SKM-1 (cell line): Measurements from ENCODE around the gene WIPF1.
A peak's percentile ranks its signal among the peaks of the same experiment; 100 is the strongest.

Experiments used
- DNase-seq: peaks from one replicate; lab custom pipeline; 2025; ENCODE audit not compliant: unreplicated experiment; lab: John Stamatoyannopoulos, UW

The WIPF1 gene

DNA sequence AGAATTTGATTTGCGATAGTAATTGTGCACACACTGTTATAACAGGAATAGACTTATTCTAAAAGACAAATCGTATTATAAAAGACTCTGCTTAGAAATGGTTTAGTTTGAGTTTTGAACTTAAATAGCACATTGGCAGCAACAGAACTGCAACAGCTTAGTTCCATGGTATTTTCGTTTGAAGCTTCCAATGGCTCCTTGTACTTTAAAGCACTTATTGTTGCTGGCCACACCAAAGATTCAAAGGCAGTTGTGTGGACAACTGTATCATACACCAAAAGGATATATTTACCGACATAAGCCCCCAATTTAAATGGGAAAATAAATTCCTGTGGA is 627 bp downstream of the WIPF1 start:
- no peak for DNase-seq

DNA sequence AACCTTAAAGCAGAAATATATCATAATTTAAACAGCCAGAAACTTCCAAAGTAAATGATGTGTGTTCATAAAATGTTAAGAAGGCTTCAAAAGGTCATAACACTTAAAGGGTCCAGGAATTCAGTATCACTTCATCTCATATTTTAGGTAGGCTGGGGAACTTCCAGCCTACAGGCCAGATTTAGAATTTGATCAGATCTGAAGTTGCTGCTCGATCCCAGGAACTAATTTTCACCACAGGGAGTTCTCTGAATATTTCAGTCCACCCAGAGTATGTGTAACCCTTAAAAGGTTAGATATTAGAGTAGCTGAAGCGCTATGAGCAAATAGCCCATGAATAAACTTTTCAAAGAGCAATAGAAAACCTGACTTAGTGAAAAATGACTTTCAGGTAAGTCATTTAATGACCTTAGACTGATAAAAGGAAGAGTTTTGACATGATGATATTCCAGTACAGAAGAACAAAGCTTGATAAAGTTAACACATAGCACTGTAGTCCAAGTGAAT is 1.7 kb downstream of the WIPF1 start:
- DNase-seq = no peak

- DNase-seq = no peak
Measured at GRCh38 chr2:174595116-174595809, 2.3 kb downstream of the WIPF1 start.

GRCh38 chr2:174594456-174594855 is 3.1 kb downstream of the WIPF1 start:
- no peak for DNase-seq

DNA sequence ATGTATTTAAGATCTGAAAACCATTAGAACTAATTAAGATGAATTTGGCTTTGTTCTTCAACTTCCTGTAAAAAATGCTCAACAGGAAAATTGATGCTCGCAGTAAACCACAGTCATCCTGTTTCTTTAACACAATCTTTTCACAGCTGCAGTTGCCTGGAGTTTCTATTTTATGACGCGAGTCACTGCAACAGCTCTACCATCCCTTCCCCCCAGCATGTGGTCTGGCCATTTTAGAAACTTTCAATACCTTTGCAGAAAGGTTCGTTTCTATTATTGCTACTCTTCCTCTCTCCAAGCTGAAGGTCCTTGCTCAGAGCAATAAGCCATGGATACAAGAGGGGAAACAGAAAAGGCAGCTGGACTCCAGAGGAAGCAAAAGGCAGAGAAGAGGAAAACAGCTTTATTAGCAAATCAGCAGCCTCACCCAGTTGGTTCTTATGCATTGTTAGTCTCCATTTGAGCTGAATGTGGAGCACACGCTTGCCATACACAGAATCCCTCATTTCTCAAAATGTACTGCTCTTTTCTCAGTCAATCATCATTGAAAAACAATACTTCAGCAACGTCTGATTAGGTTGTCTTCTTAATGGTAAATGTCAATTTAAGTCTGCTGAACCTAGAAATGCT is 3.9 kb downstream of the WIPF1 start:
- peak; percentile 84 for DNase-seq

DNA sequence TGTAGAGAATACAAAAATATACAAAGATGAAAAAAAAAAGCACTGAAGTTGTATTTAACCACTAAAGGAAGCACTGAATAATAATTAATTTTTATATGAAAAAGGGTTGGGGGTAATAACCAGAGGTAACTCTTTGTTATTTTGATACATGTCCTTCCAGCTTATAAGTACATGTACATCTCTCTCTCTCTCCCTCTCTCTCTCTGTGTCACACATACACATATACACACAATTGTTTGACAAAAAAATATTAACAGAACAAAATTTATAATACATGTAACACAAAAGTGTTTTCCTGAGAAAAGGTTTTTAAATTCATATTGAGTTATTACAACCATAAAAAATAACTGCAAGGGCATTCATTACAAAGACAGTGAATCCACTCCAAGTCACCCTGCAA is 4.6 kb downstream of the WIPF1 start:
- no peak for DNase-seq

DNA sequence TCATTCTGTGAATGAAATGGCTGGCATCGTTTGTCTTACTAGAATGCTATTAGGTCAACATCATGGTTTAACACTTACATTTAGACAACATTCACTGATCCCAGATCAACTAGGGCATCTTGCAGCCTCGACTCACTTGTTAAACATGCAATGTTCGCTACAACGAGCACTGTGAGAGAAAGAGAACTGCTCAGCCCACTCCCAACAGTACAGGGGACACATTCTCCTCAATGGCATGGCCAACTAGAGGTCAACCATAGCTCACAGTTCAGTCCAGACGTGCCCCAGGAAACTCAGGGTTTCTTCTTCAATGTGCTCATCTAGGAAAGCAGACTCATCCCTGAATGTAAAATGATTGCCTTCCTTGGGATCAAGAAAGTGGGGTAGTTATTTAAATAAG is 5.9 kb downstream of the WIPF1 start:
- no peak for DNase-seq

DNA sequence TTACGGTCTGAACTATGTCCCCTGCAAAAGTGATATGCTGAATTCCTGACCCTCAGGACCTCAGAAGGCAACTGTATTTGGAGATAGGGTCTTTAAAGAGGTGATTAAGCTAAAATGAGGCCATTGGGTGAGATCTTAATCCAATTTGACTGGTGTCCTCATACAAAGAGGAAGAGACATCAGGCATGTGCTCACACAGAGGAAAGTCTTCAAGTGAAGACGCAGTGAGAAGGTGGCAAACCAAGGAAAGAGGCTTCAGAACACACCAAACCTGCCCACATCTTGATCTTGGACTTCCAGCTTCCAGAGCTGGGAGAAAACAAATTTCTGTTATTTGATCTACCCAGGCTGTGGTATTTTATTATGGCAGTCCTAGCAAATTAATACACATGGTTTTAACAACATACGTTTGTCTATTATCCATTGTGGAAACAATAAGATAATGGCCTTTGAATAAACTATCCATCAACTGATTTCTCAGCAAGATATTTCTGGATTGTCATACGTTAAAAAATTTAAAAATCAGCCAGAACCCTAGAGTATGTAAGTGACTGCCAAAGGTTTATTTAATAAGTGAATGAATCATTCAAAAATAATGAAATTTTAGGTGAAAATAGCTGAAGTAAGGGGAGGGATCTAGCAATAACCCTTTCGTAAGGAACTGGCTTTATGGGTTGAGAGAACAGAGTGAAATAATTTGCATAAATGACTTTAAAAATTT is 6.5 kb downstream of the WIPF1 start:
- DNase-seq = no peak

DNA sequence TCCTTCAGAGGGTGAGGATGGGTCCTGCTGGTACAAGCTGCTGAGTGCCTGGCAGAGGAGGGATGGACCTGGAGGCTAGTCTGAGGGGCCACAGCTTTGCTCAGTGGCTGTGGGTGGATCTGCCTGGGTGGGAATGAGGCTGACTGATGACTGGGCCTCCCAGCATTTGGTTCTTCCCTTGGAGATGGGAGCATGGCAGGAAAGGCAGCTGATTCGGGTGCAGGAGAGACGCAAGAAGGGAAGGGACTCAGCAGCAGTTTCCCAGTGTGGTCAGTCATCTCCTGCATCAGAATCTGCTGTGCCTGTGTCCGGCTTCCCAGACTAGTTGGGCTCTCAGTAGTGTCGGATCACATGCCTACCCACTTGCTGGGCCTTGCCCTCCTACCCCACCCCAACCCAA is 7.3 kb downstream of the WIPF1 start:
- no peak for DNase-seq

- DNase-seq = no peak
Measured at GRCh38 chr2:174589334-174589733, 8.3 kb downstream of the WIPF1 start.

GRCh38 chr2:174588463-174588862 is 9.1 kb downstream of the WIPF1 start:
- DNase-seq = no peak

DNA sequence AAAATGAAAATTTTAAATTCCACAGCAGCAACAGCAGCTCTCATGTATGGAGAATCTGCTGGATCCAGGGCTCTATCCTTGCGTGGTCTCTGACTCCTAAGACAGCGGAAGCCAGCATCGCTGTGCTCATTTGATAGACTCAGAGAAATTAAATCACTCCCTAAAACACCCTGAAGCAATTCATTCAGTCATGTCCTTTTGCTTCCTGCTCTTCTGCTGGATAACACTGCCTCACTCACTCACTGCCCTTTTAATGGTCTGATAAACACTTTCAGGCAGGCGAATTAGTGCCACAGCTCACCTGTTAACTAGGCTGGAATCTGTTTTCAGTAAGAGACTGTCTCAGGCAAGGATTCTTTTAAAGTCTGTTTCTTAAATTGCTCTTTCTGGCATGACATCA is 10.0 kb downstream of the WIPF1 start:
- no peak for DNase-seq

DNA sequence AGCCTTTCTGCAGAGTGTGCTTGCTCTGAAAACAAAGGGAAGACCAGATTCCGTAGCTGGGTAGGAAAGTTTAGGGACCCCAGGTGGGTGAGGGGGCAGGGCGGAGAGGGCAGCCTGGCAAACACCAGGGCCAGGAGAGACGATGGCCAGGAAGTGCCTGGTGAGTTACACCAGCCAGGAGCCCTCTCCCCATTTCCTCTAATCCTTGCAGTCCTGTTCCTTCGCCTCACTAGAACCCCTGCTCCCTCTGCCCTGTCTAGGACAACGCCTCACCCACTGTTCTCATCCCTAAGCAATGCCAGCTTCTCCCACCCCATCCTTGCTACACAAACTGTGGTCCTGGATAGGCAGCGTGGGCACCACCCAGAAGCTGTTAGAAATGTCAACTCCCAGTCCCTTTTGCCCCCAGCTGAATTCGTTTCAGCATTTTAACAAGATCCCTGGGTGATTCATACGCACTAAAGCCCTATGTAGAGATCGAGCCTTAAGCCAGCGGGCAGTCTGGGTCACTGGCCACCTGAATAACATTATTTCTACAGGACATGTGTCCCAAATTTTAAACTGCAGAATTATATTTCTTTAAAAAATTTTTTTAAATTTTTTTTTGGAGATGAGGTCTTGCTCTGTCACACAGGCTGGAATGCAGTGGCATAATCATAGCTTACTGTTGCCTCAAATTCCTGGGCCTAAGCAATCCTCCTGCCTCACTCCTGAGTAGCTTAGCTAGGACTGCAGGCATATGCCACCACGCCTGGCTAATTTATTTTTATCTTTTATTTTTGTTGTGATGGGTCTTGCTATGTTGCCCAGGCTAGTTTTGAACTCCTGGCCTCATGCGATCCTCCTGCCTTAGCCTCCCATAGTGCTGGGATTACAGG is 10.9 kb downstream of the WIPF1 start:
- no peak for DNase-seq

DNA sequence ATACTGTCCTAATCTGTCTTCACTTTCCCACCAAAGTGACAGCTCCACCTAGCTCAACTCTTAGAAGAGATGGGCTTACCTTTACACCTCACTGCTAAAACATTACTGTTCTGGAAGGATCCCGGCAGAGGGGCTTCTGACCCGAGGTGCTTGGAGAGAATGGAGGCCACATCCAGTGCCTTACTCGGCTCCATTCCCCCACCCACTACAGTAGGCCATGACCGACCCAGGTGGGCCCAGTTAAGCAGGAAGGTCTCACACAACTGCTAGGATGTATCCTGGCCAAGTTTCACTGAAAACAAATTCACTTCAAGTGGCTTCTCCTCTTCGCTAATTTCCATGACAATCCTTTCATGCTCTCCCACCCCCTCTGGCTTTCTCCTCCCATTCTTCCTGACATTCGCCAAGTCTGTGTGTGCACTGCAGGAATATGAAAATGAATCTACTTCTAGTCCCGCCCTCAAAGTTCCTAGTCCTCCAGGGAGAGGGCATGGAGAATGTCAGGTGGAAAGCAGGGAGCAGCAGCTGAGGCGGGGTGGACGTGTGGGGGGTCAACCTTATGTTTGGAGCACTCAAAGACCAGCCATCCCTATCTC is 11.8 kb downstream of the WIPF1 start:
- no peak for DNase-seq

GRCh38 chr2:174585146-174585545 is 12.5 kb downstream of the WIPF1 start:
- no peak for DNase-seq

- no peak for DNase-seq
Measured at GRCh38 chr2:174581491-174581890, 16.1 kb downstream of the WIPF1 start.

GRCh38 chr2:174580951-174581350 is 16.7 kb downstream of the WIPF1 start:
- no peak for DNase-seq

DNA sequence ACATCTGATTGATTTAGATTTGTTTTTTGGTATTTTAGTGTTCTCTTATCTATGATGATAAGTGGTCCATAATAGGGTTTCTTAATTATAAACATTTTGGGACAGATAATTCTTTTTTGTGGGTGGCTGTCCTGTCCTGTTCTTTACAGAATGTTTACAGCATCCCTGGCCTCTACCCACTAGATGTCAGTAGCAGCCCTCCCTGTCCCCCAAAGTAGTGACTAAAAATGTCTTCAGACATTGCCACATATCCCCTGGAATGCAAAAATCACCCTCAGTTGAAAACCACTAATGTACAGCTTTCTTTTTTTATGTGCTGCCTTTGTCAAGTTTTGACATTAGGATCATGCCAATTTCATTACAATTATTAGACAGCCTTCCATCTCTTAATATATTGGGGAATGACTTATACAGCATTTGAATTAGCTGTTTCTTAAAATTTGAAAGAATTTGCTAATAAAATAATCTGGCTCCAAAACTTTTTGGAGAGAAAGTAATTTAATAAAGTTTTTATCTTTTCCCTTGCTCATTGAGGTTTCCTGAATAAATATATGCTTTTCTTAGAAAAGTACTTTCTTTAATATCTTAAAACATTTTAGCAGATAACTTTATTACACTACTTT is 19.5 kb downstream of the WIPF1 start:
- no peak for DNase-seq

GRCh38 chr2:174575124-174575776 is 22.4 kb downstream of the WIPF1 start:
- no peak for DNase-seq

DNA sequence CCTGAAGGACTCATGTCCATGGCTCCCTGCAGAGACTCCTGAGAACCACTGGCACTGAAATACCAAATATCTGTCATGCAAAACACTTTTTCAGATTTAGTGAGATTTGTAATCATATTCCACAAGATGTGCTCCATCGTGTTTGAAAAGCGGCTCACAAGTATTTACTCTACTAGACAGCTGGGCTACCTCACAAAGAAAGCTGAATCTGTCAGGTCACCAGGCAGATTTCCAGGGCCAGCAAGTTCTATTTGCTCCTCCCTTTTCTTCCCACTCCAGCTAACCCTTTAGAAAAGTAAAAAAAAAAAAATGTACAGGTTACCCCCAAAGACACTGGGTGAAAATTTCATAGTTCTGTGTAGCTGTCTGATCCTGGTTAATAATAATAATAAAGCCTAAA is 22.9 kb downstream of the WIPF1 start:
- DNase-seq = no peak
